Esophagus squamous epithelium (tissue), 5 donors: ENCODE results near the gene PHLPP1. TPM values are rescaled to one million over a fixed set of nuclear protein-coding genes. Genes with fewer than 3 reads are reported as not detected.

Experiments
- DNase-seq: peaks from one replicate; lab custom pipeline; 2025; lab: John Stamatoyannopoulos, UW
- H3K27ac ChIP-seq, 4 donors: fragments of 200-600 bp; sonication (generic); one replicate each; pipeline ENCODE4 v1.5.1; 2016 to 2019; ENCODE audit warnings: mild to moderate bottlenecking in 1 of 4
- H3K27me3 ChIP-seq, 4 donors: fragments of 200-600 bp; sonication (generic); 1 replicate in 3 of 4; 2 replicates in 1 of 4; pipeline versions ENCODE4 v1.5.1 to v1.6.0; 2017 to 2021; ENCODE audit warnings: antibody characterized with exemption in 1 of 4
- H3K36me3 ChIP-seq, 3 donors: fragments of 200-600 bp; sonication (generic); one replicate each; pipeline ENCODE4 v1.5.1; 2016 to 2019
- H3K4me1 ChIP-seq, 3 donors: fragments of 200-600 bp; sonication (generic); one replicate each; pipeline ENCODE4 v1.5.1; 2017 to 2019
- H3K4me3 ChIP-seq, 4 donors: fragments of 200-600 bp; sonication (generic); 1 replicate in 3 of 4; 2 replicates in 1 of 4; pipeline ENCODE4 v1.5.1; 2016 to 2019; ENCODE audit warnings: mild to moderate bottlenecking in 2 of 4, moderate library complexity in 1 of 4
- H3K9me3 ChIP-seq, 3 donors: fragments of 200-600 bp; sonication (generic); one replicate each; pipeline ENCODE4 v1.5.1; 2016 to 2019
- POLR2A ChIP-seq, 4 donors: fragments of 450-650 bp; IDR thresholded peaks; one replicate each; pipeline ENCODE4 v1.6.1; 2017; ENCODE audit warnings: antibody characterized with exemption in 4 of 4, mild to moderate bottlenecking in 4 of 4, moderate library complexity in 3 of 4
- WGBS, 2 donors: methylation state at CpG; one replicate each; pipeline ENCODE4 v1.1.5; 2018; 5-methylcytosine and 5-hydroxymethylcytosine counted together
- intact Hi-C: fragments of 100-400 bp; cut with DNase I; formaldehyde crosslinking; loops from one replicate; pipeline ENCODE4 v1.15.0; 2022
- total RNA-seq, 4 donors: library from RNA; depleted of rRNA; stranded (reverse); fragments of >200 nt; gene quantifications; one replicate each; pipeline ENCODE4 v1.1.0, GENCODE V29; 2016
- TF ChIP-seq, protein P1 (sequence below), 6 experiments: fragments of 450-650 bp in 4 of 6; fragments of 200-600 bp in 2 of 6; sonication (generic) in 2 of 6; IDR thresholded peaks; one replicate each; pipeline ENCODE4 v1.5.1; 2016 to 2019; ENCODE audit warnings: antibody characterized with exemption in 6 of 6, mild to moderate bottlenecking in 4 of 6, moderate library complexity in 4 of 6
- donor health status: DM: yes; HTN: yes; CAD: no.

PHLPP1 gene
- total RNA-seq, 4 donors from 2014 or later: 10.1 to 16.6 (median 14.9) TPM

DNA sequence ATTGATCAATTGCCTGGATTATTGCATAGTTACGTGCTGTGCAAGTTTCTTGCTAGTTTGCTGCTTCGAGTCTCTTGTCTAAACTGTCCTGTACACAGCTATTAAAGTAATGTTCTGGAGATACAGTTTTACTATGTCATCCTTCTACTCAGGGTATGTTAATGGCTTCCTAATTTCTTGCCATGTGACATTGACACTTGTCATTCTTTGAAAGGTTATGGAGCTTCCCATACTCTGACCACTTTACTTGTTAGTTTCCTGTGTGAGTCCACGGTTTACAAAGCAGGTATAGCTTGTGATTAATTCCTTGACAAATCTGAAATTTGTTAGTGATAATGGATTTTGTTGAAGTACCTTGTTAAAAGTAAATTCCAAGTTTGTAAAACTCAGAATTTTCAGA lies 80.5 kb downstream of the PHLPP1 start:
- no peaks in the 10 kb centered on the region for H3K36me3 ChIP-seq
- H3K9me3 ChIP-seq: no peaks in the 10 kb centered on the region
- no peak for DNase-seq
- 73 to 91% methylated on average over 3 of the region's 3 CpGs for WGBS, 2 donors
- intact Hi-C loops: no loop called here
- no peak overlapping the region for H3K27ac ChIP-seq
- no peaks in the 10 kb centered on the region for H3K27me3 ChIP-seq
- H3K4me1 ChIP-seq: peaks cover 0 to 24% (median 0%) of the 10 kb centered on the region in 3 donors
- TF ChIP-seq, protein P1, sequence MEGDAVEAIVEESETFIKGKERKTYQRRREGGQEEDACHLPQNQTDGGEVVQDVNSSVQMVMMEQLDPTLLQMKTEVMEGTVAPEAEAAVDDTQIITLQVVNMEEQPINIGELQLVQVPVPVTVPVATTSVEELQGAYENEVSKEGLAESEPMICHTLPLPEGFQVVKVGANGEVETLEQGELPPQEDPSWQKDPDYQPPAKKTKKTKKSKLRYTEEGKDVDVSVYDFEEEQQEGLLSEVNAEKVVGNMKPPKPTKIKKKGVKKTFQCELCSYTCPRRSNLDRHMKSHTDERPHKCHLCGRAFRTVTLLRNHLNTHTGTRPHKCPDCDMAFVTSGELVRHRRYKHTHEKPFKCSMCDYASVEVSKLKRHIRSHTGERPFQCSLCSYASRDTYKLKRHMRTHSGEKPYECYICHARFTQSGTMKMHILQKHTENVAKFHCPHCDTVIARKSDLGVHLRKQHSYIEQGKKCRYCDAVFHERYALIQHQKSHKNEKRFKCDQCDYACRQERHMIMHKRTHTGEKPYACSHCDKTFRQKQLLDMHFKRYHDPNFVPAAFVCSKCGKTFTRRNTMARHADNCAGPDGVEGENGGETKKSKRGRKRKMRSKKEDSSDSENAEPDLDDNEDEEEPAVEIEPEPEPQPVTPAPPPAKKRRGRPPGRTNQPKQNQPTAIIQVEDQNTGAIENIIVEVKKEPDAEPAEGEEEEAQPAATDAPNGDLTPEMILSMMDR (IDR thresholded peaks at IDR 0.05): no peak
- TF ChIP-seq POLR2A (IDR thresholded peaks at IDR 0.05): no peak
- no peak overlapping the region for H3K4me3 ChIP-seq

DNA sequence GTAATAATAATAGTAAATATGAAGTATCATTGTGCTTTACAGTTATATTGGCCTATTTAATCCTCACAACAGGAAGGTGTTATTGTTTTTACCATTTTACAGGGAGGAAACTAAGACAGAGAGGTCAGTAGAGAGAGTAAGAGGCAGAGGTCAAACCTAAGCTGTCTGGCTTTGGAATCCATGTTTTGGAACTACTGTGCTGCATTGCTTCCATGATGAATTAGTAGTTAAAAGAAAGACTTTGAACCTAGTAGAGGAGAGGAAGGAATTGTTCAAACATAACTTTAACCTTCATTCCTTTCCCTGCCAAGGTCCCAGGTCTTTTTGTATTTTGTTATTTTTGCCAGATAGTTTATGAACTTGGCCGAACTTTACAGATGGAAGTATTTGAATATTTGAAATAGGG lies 80.9 kb downstream of the PHLPP1 start:
- no peaks in the 10 kb centered on the region for H3K36me3 ChIP-seq
- no peak overlapping the region for H3K4me3 ChIP-seq
- TF ChIP-seq POLR2A (IDR thresholded peaks at IDR 0.05): no peak
- TF ChIP-seq, protein P1 (IDR thresholded peaks at IDR 0.05): no peak
- intact Hi-C loops: no loop called here
- H3K9me3 ChIP-seq: no peaks in the 10 kb centered on the region
- WGBS, 2 donors: 76 to 82% methylated on average over 1 of the region's 1 CpG
- peaks cover 0 to 20% (median 0%) of the 10 kb centered on the region in 3 donors for H3K4me1 ChIP-seq
- H3K27ac ChIP-seq: no peak overlapping the region
- no peaks in the 10 kb centered on the region for H3K27me3 ChIP-seq
- DNase-seq: no peak

DNA sequence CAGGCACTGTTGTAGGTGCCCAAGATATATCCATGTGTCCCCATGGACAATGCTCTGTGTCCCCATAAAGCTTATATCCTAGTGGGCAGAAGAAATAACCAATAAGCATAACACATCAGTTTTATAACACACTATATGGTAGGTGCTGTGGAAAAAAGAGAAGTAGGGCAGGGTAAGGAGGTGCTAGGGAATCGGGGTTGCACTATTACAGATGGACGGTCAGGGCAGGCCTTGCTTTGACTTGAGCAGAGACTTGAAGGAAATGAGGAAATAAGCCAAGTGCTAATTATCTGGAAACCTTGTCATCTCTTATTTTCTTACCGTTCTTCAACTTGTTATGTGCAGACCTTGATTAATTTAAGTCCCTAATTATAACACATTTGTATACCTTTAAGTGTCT lies 82.0 kb downstream of the PHLPP1 start:
- H3K27me3 ChIP-seq: no peaks in the 10 kb centered on the region
- peaks cover 0 to 14% (median 0%) of the 10 kb centered on the region in 3 donors for H3K4me1 ChIP-seq
- intact Hi-C loops: no loop called here
- TF ChIP-seq POLR2A (IDR thresholded peaks at IDR 0.05): no peak
- TF ChIP-seq, protein P1 (IDR thresholded peaks at IDR 0.05): no peak
- no peak overlapping the region for H3K4me3 ChIP-seq
- no peak overlapping the region for H3K27ac ChIP-seq
- 72 to 84% methylated on average over 3 of the region's 3 CpGs for WGBS, 2 donors
- H3K36me3 ChIP-seq: no peaks in the 10 kb centered on the region
- no peak for DNase-seq
- H3K9me3 ChIP-seq: no peaks in the 10 kb centered on the region

DNA sequence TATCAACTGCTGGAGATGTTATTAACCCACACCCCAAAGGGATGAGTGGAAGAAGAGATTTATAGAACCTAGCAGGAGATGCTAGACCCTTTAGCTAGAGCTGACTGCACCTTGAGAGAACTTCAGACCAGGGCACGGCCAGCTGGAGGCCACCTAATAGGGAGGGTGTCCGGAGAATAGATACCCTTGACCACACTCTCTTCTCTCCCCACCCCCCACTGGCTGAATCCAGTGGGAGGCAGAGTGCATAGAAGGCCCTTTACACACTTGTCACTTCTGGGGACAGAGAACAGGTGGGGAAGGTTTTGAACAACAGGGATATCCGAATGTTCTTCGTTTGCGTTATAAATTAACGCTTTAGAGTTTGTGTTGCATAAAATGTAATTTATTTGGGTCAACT lies 84.6 kb downstream of the PHLPP1 start:
- Histone ChIP-seq H3K36me3 (no peaks in the 10 kb centered on the region), H3K4me1 (peaks cover 0 to 19% (median 0%) of the 10 kb centered on the region in 3 donors), H3K27ac (no peak overlapping the region), H3K9me3 (no peaks in the 10 kb centered on the region), H3K4me3 (no peak overlapping the region), H3K27me3 (no peaks in the 10 kb centered on the region)
- no peak for DNase-seq
- intact Hi-C loops: no loop called here
- TF ChIP-seq, protein P1 (IDR thresholded peaks at IDR 0.05): no peak
- TF ChIP-seq POLR2A (IDR thresholded peaks at IDR 0.05): no peak
- 78 to 93% methylated on average over 6 of the region's 6 CpGs for WGBS, 2 donors

DNA sequence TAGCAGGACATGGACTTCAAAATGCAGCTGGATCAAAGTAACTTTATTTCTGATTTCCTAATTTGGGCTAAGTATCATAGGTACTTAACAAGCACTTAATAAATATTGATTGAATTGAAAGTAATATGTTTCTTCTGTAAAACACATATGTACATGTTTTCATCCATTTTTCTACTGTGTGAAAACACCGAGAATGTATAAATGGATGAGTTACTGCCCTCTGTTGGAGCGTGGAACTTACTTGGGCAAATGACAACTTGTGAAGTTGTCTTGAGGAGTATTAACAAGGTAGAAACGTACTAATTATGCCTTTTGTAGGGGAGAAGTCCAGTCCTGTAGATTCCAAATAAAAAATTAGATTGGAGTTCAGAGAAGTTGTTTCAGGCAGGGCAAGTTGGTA lies 87.2 kb downstream of the PHLPP1 start:
- Histone ChIP-seq H3K4me1 (peaks cover 0 to 19% (median 0%) of the 10 kb centered on the region in 3 donors), H3K27ac (no peak overlapping the region), H3K9me3 (no peaks in the 10 kb centered on the region), H3K4me3 (no peak overlapping the region), H3K36me3 (no peaks in the 10 kb centered on the region), H3K27me3 (no peaks in the 10 kb centered on the region)
- no peak for DNase-seq
- 25 to 30% methylated on average over 3 of the region's 3 CpGs for WGBS, 2 donors
- intact Hi-C loops: no loop called here
- no peak for TF ChIP-seq POLR2A (IDR thresholded peaks at IDR 0.05)
- TF ChIP-seq, protein P1 (IDR thresholded peaks at IDR 0.05): peak in 3 of 6 experiments; percentile 30 to 39 (median 34)
